GM10266 (cell line): ENCODE results near the gene PRAC2.

Experiments used
- DNase-seq: peaks from one replicate; pipeline ENCODE4 v3.0.0; 2012; ENCODE audit errors: extremely low spot score
- TF ChIP-seq, protein P1 (sequence below): IDR thresholded peaks from 2 replicates; pipeline ENCODE4 v1.5.1; 2012; ENCODE audit warnings: mild to moderate bottlenecking, low read depth; ENCODE audit not compliant: control insufficient read depth, insufficient read depth; ENCODE audit errors: missing control alignments

PRAC2 gene

DNA sequence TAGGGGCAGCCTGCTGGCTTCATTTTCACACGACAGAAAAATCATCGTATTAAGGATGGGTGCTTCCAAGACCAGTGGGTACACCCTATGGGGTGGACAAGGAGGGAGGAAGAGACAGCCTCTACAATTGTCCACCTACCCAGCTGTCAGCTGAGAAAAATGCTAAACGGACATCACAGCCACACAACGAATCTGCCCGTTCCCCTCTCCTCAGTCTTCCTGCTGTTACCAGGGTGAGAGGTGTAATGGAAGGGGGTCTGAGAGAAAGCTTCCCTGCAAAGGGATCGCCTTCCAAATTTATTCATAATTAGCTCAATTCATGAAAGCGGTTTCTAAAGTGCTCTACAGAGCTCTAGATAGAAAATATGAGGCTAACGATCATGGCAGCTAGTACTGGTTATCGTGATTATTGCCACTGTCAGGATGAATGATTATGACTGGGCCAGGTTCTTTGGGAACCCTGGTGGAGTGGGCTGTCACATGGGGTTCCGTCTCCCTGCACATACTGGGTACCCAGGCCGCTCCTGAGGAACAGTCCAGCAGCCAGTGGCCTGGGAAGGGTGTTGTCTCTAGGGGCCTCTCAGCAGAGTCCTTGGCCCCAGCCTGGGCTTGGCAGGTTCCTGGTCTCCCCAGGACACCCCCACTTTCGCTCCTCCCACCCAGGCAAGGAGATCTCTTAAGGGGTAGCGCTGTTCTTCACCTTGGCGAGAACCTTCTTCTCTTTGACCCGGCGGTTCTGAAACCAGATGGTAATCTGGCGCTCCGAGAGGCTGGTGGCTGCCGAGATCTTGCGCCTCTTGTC, 3.3 kb downstream of the PRAC2 start:
- DNase-seq, result peak; percentile 12
- TF ChIP-seq, protein P1, sequence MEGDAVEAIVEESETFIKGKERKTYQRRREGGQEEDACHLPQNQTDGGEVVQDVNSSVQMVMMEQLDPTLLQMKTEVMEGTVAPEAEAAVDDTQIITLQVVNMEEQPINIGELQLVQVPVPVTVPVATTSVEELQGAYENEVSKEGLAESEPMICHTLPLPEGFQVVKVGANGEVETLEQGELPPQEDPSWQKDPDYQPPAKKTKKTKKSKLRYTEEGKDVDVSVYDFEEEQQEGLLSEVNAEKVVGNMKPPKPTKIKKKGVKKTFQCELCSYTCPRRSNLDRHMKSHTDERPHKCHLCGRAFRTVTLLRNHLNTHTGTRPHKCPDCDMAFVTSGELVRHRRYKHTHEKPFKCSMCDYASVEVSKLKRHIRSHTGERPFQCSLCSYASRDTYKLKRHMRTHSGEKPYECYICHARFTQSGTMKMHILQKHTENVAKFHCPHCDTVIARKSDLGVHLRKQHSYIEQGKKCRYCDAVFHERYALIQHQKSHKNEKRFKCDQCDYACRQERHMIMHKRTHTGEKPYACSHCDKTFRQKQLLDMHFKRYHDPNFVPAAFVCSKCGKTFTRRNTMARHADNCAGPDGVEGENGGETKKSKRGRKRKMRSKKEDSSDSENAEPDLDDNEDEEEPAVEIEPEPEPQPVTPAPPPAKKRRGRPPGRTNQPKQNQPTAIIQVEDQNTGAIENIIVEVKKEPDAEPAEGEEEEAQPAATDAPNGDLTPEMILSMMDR, result no peak

DNA sequence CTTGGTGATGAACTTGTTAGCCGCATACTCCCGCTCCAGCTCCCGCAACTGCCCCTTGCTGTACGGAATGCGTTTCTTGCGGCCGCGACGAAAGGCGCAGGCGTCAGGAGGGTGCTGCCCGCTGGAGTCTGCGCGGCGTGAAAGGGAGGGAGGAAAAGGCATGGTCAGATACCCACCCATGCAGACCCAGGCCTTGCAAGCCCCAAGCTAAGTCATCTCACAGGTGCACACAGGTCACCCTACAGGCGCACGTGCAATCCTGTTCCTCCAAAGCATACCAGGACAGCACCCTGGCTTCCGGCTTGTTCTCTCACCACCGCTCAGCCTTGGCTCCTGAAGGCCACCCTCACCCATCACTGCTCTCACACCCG, 3.9 kb downstream of the PRAC2 start:
- DNase-seq, result no peak
- TF ChIP-seq, protein P1, result no peak

DNA sequence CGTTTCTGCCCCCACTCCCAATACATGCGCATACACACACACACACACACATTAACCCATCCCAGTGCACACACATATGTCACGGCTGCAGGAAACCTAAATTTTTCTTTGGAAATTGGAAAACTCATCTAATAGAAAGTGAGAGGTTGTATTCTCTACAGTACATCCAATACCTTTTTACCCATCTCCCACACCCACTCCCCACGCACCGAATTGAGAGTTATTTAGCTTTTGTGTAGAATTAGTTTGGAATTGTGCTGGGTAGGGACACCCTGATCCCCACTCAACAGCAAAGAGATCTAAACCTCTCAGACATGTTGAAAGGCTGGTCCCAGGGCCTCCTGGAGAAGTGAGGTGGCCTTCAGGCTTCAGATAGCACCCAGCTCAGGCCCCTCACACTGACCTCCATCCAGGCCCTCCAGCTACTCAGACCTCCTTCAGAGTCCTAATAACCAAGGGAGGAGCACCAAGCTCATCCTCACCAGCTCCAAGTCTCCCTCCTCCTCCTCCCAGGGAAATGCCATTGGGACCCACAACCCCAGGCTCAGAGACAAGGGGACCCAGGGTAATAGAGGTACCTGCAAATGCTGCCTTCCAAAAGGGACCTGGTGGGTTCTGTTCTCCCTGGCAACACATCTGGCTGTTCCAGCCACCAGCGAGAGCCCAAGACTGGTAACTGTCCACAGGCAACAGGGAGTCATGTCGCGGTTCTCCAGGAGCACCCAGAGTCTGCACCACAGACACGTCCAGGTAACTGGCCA, 4.6 kb downstream of the PRAC2 start:
- TF ChIP-seq, protein P1, result no peak
- DNase-seq, result no peak

DNA sequence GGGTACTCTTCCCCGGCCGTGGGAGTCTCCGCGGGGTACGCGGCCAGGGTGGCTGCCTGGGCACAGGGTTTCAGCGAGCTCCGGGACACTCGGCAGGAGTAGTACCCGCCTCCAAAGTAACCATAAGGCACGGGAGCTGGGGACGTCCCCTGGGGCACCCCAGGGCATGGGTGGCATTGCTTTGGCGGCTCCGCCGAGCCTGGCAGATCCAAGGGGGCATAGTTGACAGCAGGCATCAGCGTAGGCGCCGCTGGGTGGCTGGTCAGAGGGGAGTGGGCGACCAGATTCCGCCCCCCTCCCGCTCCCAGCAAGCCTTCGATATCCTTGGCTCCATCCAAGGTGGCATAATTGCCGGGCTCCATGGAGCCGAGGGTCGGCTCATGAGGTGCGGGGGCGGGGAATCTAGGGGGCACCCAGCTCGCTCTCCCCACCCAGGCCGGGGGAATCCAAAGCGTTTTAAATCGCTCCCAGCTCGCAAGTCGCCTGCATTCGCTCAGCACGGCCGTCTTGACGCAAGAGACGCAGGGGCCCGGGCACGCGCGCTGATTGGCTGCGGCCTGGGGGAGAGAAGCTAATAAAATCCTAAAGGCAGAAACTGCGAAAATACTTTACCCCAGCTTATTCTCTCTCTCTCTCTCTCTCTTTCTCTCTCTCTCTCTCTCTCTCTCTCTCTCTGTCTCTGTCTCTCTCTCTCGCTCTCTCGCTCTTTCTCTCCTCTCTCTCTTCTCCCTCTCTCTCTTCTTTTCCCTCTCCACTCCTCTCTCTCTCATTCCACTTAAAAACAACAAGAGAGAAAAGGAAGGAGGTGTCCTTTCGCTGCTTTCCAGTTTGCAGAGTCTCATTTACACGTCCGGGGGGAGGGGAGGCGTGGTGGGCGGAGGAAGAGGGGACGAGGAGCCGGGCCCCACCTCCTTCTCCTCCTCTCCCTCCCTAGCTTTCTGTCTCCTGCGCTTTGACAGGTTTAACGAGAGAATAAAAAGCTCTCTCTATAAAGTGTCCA, 5.5 kb downstream of the PRAC2 start, which contains the start of gene HOXB13:
TSS of gene HOXB13 (minus strand) at position 519 of the 1,000 bp plus-strand sequence. CDS start at position 362, 157 bp downstream.
- no peak for DNase-seq
- TF ChIP-seq, protein P1, result no peak

DNA sequence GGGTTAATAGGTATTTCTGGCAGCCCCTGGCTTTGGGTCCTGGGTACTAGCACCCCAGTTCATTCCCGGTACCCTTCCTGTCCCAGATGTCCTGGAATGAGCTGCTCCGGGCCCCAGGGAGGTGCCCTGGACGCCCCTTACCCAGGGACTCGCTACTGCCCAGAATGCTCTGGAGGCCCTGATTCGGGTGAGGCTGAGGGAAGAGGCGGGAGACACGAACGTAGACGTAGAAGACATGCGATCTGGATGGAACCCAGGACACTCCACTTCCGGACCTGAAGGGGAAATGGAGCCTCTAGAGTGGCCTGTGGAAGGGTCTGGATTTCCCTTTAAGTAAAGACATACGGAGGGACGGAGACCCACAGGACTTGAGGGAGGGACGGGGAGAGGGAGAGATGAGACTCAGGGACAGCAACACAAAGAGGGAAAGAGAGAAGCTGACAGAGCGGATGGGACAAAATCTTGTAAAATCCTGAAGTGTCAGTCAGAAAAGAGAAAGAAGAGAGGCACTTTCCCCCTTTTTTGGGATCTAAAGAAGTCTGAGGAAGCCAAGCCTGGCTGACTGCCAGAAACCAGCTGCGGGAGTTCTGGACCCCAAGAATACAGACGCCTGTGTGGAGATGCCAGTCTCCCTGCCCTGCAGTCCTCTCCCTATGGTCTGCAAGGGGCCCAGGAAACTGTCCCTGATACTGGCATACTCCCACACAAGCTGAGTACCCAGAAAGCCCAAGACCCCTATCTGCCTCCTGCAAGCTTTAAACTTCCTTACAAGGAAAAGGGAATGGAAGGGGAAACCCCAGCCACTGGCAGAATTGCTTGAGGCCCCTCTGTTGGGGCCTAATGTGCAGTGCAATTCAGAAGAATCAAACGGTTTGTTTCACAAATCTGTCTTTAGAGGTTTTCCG, 6.6 kb downstream of the PRAC2 start:
- no peak for DNase-seq
- TF ChIP-seq, protein P1, result no peak

DNA sequence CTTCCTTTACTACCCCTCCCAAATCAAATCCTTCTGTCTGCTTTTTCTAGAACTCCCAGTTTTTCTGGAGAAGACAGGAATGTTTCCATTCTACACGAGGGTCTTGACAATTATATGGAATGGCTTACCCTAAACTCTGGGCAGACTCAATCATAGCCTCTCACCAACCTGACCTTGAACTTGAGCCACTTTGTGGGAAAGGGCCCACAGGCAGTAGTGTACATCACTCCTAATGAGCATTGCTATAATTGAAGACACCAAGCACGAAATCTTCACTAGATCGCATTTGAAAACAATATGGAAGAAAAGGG, 7.2 kb downstream of the PRAC2 start:
- TF ChIP-seq, protein P1, result no peak
- no peak for DNase-seq
